ENCODE measurements around the gene OR2A14.

The OR2A14 gene

DNA sequence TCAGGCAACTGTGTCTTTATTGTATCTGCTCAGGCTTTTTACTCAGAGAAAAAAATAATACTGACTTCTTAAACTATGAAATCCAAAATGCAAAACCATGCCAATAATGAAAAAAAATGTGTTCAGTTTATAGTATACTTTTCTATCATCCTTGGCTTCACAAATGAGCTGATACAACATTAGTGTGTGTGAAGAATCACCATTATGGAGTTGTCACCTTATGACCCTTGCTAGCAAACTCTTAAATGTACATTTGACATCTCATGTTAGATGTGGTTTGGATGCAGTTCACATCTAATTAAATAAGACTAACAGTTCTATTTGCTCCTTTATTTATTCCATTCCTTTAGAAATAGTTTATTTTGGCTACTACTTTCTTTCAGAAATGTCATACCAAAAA, 17.8 kb upstream of the OR2A14 start:
- TF ChIP-seq ZFP3 (CRISPR knock-in tag; IDR thresholded peaks at IDR 0.05) (no peak), ESRRG (CRISPR knock-in tag; IDR thresholded peaks at IDR 0.05) (no peak)
- ATAC-seq: no peak

DNA sequence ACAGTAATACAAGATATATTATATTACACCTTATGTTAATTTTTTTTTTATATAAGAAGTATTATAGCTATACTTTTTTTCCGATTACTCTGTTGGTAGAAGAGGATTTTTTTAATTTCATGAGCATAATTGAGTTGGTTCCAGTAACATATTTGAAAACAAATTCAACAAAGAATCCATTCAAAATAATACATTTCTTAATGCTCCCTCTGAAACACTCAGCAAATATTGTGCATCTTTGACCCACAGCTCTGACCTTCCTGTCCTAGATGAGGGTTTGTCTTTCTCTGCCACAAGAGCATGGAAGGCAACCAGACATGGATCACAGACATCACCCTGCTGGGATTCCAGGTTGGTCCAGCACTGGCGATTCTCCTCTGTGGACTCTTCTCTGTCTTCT, 13.7 kb upstream of the OR2A14 start, which contains the start of gene OR2A2:
TSS of gene OR2A2 (plus strand) at position 301 of the 400 bp plus-strand sequence. CDS start at position 301, 0 bp downstream.
- TF ChIP-seq ARNTL (CRISPR knock-in tag; IDR thresholded peaks at IDR 0.05; ENCODE audit: borderline replicate concordance, low read depth): no peak
- no peak for TF ChIP-seq ZC3H10 (CRISPR knock-in tag; IDR thresholded peaks at IDR 0.05)
- no peak for TF ChIP-seq ISL1 (CRISPR knock-in tag; IDR thresholded peaks at IDR 0.05)
- TF ChIP-seq OSR1 (CRISPR knock-in tag; IDR thresholded peaks at IDR 0.05): no peak
- no peak for TF ChIP-seq ZNF565 (CRISPR knock-in tag; conservative IDR thresholded peaks at IDR 0.05; ENCODE audit: low read depth)
- no peak for TF ChIP-seq BACH2 (CRISPR knock-in tag; IDR thresholded peaks at IDR 0.05; ENCODE audit: borderline replicate concordance)
- TF ChIP-seq ZNF8 (CRISPR knock-in tag; IDR thresholded peaks at IDR 0.05): no peak
- no peak for TF ChIP-seq RARB (CRISPR knock-in tag; IDR thresholded peaks at IDR 0.05)
- TF ChIP-seq ZNF70 (CRISPR knock-in tag; IDR thresholded peaks at IDR 0.05): no peak
- TF ChIP-seq, protein P1, sequence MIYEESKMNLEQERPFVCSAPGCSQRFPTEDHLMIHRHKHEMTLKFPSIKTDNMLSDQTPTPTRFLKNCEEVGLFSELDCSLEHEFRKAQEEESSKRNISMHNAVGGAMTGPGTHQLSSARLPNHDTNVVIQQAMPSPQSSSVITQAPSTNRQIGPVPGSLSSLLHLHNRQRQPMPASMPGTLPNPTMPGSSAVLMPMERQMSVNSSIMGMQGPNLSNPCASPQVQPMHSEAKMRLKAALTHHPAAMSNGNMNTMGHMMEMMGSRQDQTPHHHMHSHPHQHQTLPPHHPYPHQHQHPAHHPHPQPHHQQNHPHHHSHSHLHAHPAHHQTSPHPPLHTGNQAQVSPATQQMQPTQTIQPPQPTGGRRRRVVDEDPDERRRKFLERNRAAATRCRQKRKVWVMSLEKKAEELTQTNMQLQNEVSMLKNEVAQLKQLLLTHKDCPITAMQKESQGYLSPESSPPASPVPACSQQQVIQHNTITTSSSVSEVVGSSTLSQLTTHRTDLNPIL (CRISPR knock-in tag; IDR thresholded peaks at IDR 0.05; ENCODE audit: low read depth): no peak
- TF ChIP-seq, protein P2, sequence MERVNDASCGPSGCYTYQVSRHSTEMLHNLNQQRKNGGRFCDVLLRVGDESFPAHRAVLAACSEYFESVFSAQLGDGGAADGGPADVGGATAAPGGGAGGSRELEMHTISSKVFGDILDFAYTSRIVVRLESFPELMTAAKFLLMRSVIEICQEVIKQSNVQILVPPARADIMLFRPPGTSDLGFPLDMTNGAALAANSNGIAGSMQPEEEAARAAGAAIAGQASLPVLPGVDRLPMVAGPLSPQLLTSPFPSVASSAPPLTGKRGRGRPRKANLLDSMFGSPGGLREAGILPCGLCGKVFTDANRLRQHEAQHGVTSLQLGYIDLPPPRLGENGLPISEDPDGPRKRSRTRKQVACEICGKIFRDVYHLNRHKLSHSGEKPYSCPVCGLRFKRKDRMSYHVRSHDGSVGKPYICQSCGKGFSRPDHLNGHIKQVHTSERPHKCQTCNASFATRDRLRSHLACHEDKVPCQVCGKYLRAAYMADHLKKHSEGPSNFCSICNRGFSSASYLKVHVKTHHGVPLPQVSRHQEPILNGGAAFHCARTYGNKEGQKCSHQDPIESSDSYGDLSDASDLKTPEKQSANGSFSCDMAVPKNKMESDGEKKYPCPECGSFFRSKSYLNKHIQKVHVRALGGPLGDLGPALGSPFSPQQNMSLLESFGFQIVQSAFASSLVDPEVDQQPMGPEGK (CRISPR knock-in tag; IDR thresholded peaks at IDR 0.05; ENCODE audit: borderline replicate concordance): no peak
- ATAC-seq: no peak

DNA sequence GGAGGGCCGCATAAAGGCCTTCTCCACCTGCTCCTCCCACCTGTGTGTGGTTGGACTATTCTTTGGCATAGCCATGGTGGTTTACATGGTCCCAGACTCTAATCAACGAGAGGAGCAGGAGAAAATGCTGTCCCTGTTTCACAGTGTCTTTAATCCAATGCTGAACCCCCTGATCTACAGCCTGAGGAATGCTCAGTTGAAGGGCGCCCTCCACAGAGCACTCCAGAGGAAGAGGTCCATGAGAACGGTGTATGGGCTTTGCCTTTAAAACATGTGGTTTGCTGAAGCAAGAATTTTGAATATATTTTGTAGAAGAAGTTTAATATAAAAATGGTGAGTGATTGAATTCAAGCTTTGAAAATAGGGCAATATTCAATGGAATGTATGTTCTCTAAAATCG, 12.7 kb upstream of the OR2A14 start:
- no peak for ATAC-seq
- TF ChIP-seq, protein P3, sequence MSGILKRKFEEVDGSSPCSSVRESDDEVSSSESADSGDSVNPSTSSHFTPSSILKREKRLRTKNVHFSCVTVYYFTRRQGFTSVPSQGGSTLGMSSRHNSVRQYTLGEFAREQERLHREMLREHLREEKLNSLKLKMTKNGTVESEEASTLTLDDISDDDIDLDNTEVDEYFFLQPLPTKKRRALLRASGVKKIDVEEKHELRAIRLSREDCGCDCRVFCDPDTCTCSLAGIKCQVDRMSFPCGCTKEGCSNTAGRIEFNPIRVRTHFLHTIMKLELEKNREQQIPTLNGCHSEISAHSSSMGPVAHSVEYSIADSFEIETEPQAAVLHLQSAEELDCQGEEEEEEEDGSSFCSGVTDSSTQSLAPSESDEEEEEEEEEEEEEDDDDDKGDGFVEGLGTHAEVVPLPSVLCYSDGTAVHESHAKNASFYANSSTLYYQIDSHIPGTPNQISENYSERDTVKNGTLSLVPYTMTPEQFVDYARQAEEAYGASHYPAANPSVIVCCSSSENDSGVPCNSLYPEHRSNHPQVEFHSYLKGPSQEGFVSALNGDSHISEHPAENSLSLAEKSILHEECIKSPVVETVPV (CRISPR knock-in tag; IDR thresholded peaks at IDR 0.05): no peak
- TF ChIP-seq ARNTL (CRISPR knock-in tag; IDR thresholded peaks at IDR 0.05; ENCODE audit: borderline replicate concordance, low read depth): no peak
- TF ChIP-seq PPARA (CRISPR knock-in tag; IDR thresholded peaks at IDR 0.05; ENCODE audit: borderline replicate concordance): no peak
- TF ChIP-seq OSR1 (CRISPR knock-in tag; IDR thresholded peaks at IDR 0.05): no peak
- TF ChIP-seq, protein P2 (CRISPR knock-in tag; IDR thresholded peaks at IDR 0.05; ENCODE audit: borderline replicate concordance): no peak
- TF ChIP-seq TCF4 (CRISPR knock-in tag; IDR thresholded peaks at IDR 0.05; ENCODE audit: borderline replicate concordance): no peak
- TF ChIP-seq, protein P1 (CRISPR knock-in tag; IDR thresholded peaks at IDR 0.05; ENCODE audit: low read depth): no peak
- TF ChIP-seq BACH2 (CRISPR knock-in tag; IDR thresholded peaks at IDR 0.05; ENCODE audit: borderline replicate concordance): no peak
- TF ChIP-seq ZFP3 (CRISPR knock-in tag; IDR thresholded peaks at IDR 0.05): no peak
- TF ChIP-seq SNAI2 (CRISPR knock-in tag; IDR thresholded peaks at IDR 0.05): no peak
- no peak for TF ChIP-seq ESRRG (CRISPR knock-in tag; IDR thresholded peaks at IDR 0.05)
- no peak for TF ChIP-seq RARB (CRISPR knock-in tag; IDR thresholded peaks at IDR 0.05)
- no peak for TF ChIP-seq ZC3H10 (CRISPR knock-in tag; IDR thresholded peaks at IDR 0.05)
- TF ChIP-seq, protein P4, sequence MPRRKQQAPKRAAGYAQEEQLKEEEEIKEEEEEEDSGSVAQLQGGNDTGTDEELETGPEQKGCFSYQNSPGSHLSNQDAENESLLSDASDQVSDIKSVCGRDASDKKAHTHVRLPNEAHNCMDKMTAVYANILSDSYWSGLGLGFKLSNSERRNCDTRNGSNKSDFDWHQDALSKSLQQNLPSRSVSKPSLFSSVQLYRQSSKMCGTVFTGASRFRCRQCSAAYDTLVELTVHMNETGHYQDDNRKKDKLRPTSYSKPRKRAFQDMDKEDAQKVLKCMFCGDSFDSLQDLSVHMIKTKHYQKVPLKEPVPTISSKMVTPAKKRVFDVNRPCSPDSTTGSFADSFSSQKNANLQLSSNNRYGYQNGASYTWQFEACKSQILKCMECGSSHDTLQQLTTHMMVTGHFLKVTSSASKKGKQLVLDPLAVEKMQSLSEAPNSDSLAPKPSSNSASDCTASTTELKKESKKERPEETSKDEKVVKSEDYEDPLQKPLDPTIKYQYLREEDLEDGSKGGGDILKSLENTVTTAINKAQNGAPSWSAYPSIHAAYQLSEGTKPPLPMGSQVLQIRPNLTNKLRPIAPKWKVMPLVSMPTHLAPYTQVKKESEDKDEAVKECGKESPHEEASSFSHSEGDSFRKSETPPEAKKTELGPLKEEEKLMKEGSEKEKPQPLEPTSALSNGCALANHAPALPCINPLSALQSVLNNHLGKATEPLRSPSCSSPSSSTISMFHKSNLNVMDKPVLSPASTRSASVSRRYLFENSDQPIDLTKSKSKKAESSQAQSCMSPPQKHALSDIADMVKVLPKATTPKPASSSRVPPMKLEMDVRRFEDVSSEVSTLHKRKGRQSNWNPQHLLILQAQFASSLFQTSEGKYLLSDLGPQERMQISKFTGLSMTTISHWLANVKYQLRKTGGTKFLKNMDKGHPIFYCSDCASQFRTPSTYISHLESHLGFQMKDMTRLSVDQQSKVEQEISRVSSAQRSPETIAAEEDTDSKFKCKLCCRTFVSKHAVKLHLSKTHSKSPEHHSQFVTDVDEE (CRISPR knock-in tag; IDR thresholded peaks at IDR 0.05): no peak
- TF ChIP-seq TOX (CRISPR knock-in tag; IDR thresholded peaks at IDR 0.05; ENCODE audit: borderline replicate concordance): no peak
- TF ChIP-seq ZFP30 (CRISPR knock-in tag; IDR thresholded peaks at IDR 0.05): no peak
- no peak for TF ChIP-seq GLIS3 (CRISPR knock-in tag; IDR thresholded peaks at IDR 0.05)
- no peak for TF ChIP-seq ZNF70 (CRISPR knock-in tag; IDR thresholded peaks at IDR 0.05)
- TF ChIP-seq, protein P5, sequence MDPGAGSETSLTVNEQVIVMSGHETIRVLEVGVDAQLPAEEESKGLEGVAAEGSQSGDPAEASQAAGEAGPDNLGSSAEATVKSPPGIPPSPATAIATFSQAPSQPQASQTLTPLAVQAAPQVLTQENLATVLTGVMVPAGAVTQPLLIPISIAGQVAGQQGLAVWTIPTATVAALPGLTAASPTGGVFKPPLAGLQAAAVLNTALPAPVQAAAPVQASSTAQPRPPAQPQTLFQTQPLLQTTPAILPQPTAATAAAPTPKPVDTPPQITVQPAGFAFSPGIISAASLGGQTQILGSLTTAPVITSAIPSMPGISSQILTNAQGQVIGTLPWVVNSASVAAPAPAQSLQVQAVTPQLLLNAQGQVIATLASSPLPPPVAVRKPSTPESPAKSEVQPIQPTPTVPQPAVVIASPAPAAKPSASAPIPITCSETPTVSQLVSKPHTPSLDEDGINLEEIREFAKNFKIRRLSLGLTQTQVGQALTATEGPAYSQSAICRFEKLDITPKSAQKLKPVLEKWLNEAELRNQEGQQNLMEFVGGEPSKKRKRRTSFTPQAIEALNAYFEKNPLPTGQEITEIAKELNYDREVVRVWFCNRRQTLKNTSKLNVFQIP (CRISPR knock-in tag; IDR thresholded peaks at IDR 0.05; ENCODE audit: borderline replicate concordance, low read depth): no peak
